Glutamatergic neuron (in vitro differentiated cells): ENCODE results near the gene AGAP3. TPM values are rescaled to one million over a fixed set of nuclear protein-coding genes. Genes with fewer than 3 reads are reported as not detected.
A peak's percentile ranks its signal among the peaks of the same experiment; 100 is the strongest.

Experiments
- DNase-seq: peaks from one replicate; pipeline ENCODE4 v3.0.0; 2022
- H3K27ac Mint-ChIP-seq: one replicate; pipeline ENCODE4 v1.8.0; 2020; ENCODE audit warnings: mild to moderate bottlenecking, mixed read lengths, inconsistent platforms; ENCODE audit not compliant: unreplicated experiment
- H3K27me3 Mint-ChIP-seq: one replicate; pipeline ENCODE4 v1.8.0; 2020; ENCODE audit warnings: mild to moderate bottlenecking, moderate library complexity, mixed read lengths, inconsistent platforms; ENCODE audit not compliant: unreplicated experiment
- H3K36me3 Mint-ChIP-seq: one replicate; pipeline ENCODE4 v1.8.0; 2020; ENCODE audit warnings: mild to moderate bottlenecking, mixed read lengths, inconsistent platforms; ENCODE audit not compliant: unreplicated experiment
- H3K4me1 Mint-ChIP-seq: one replicate; pipeline ENCODE4 v1.8.0; 2020; ENCODE audit warnings: mild to moderate bottlenecking, low read depth, mixed read lengths, inconsistent platforms; ENCODE audit not compliant: unreplicated experiment
- H3K4me3 Mint-ChIP-seq: one replicate; pipeline ENCODE4 v1.8.0; 2020; ENCODE audit warnings: mild to moderate bottlenecking, mixed read lengths, inconsistent platforms; ENCODE audit not compliant: unreplicated experiment
- H3K9me3 Mint-ChIP-seq: one replicate; pipeline ENCODE4 v1.8.0; 2020; ENCODE audit warnings: mild to moderate bottlenecking, moderate library complexity, mixed read lengths, inconsistent platforms; ENCODE audit not compliant: unreplicated experiment
- total RNA-seq: library from RNA; stranded (reverse); fragmentation: NEBNext Ultra II Directional; extraction: Animal tissue kit (Norgen Biotek cat#: 25700); gene quantifications from one replicate; pipeline ENCODE4 v1.2.1, GENCODE V29; 2021; ENCODE audit not compliant: unreplicated experiment
- TF ChIP-seq, protein P1 (sequence below): fragments of 200-600 bp; sonication (generic); IDR thresholded peaks from one replicate; pipeline ENCODE4 v1.5.0; 2021; ENCODE audit not compliant: partially characterized antibody, unreplicated experiment

The AGAP3 gene
- total RNA-seq, 1 donor from 2014 or later: 406 TPM

- H3K4me1 Mint-ChIP-seq: peaks cover 53% of the 10 kb centered on the region
- no peaks in the 10 kb centered on the region for H3K36me3 Mint-ChIP-seq
- H3K27me3 Mint-ChIP-seq: peaks cover 19% of the 10 kb centered on the region
- DNase-seq: no peak
- H3K9me3 Mint-ChIP-seq: peaks cover 15% of the 10 kb centered on the region
- peak overlapping the region; percentile 59 for H3K4me3 Mint-ChIP-seq
- TF ChIP-seq, protein P1, sequence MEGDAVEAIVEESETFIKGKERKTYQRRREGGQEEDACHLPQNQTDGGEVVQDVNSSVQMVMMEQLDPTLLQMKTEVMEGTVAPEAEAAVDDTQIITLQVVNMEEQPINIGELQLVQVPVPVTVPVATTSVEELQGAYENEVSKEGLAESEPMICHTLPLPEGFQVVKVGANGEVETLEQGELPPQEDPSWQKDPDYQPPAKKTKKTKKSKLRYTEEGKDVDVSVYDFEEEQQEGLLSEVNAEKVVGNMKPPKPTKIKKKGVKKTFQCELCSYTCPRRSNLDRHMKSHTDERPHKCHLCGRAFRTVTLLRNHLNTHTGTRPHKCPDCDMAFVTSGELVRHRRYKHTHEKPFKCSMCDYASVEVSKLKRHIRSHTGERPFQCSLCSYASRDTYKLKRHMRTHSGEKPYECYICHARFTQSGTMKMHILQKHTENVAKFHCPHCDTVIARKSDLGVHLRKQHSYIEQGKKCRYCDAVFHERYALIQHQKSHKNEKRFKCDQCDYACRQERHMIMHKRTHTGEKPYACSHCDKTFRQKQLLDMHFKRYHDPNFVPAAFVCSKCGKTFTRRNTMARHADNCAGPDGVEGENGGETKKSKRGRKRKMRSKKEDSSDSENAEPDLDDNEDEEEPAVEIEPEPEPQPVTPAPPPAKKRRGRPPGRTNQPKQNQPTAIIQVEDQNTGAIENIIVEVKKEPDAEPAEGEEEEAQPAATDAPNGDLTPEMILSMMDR: no peak
- peak overlapping the region; percentile 40 for H3K27ac Mint-ChIP-seq
Measured at GRCh38 chr7:151110236-151110940, 24.1 kb downstream of the AGAP3 start.

GRCh38 chr7:151110941-151111645 lies 24.8 kb downstream of the AGAP3 start:
- TF ChIP-seq, protein P1: peak; percentile 95
- Mint-ChIP-seq H3K4me3 (peak overlapping the region; percentile 59), H3K9me3 (peaks cover 15% of the 10 kb centered on the region), H3K27ac (no peak overlapping the region), H3K27me3 (peaks cover 17% of the 10 kb centered on the region), H3K4me1 (peaks cover 49% of the 10 kb centered on the region), H3K36me3 (no peaks in the 10 kb centered on the region)
- peak; percentile 84 for DNase-seq

- DNase-seq: no peak
- no peaks in the 10 kb centered on the region for H3K36me3 Mint-ChIP-seq
- H3K9me3 Mint-ChIP-seq: peaks cover 21% of the 10 kb centered on the region
- TF ChIP-seq, protein P1: no peak
- peak overlapping the region; percentile 63 for H3K4me3 Mint-ChIP-seq
- peak overlapping the region; percentile 38 for H3K27ac Mint-ChIP-seq
- peaks cover 38% of the 10 kb centered on the region for H3K4me1 Mint-ChIP-seq
- peaks cover 15% of the 10 kb centered on the region for H3K27me3 Mint-ChIP-seq
Measured at GRCh38 chr7:151113344-151114150, 27.3 kb downstream of the AGAP3 start.

- Mint-ChIP-seq H3K4me1 (peaks cover 32% of the 10 kb centered on the region), H3K27ac (no peak overlapping the region), H3K4me3 (peak overlapping the region; percentile 63), H3K27me3 (peaks cover 15% of the 10 kb centered on the region), H3K9me3 (peaks cover 26% of the 10 kb centered on the region), H3K36me3 (no peaks in the 10 kb centered on the region)
- DNase-seq: peak; percentile 58
- TF ChIP-seq, protein P1: no peak
Measured at GRCh38 chr7:151114151-151115090, 28.1 kb downstream of the AGAP3 start.
